ENCODE results near the gene MAB21L3. TPM values are rescaled to one million over a fixed set of nuclear protein-coding genes. Genes with fewer than 3 reads are reported as not detected.

MAB21L3 gene
- total RNA-seq, 3 donors from 2014 or later: 0.29 to 0.80 TPM; not detected in 1

DNA sequence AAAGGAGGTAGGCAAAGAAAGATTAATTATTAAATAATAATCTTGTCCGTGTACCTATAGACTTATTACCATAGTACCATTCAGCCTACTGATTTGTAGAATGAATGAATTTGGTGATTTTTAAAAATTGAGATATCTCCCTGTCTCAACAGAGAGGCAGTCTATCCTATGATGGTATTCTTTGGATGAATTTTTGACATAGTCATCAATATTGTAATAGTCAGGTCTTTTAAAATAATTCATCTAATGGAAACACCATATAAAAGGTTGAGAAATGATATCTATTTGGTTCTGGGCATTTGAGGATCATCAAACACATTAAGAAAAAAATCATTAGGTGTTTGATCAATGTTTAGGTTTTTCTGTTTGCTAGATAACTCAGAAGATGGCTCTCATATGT is 35.6 kb upstream of the MAB21L3 start:
- intact Hi-C loops (cut with DNase I; ENCODE audit: low total_unique reads): no loop called here
- no peak for DNase-seq (ENCODE audit: low spot score in 2 of 2)

DNA sequence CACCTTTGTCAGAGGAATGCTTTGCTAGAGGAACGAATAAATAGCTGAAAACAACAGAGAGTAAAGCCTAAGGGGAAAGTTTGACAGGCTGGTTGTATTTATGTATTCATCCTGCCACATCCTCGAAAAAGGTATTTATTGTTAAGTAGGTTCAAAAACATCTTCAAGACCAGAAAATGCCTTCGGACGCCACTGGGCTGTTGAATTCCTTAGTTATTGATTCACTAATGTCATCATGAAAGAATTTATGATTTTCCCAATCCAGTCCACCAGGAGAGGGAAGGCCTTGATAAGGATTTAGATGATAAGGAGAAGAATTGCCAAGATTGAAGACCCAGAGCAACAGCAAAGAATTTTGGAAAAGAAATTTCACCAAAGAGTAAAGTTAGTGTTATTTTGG is 35.2 kb upstream of the MAB21L3 start:
- Histone ChIP-seq H3K27me3 (no peaks in the 10 kb centered on the region), H3K4me3 (no peak overlapping the region), H3K9me3 (no peaks in the 10 kb centered on the region), H3K36me3 (no peaks in the 10 kb centered on the region), H3K27ac (no peak overlapping the region), H3K4me1 (no peaks in the 10 kb centered on the region)
- intact Hi-C loops (cut with DNase I; ENCODE audit: low total_unique reads): no loop called here
- no peak for DNase-seq (ENCODE audit: low spot score in 2 of 2)
- TF ChIP-seq POLR2A (IDR thresholded peaks at IDR 0.05) (no peak), POLR2AphosphoS5 (IDR thresholded peaks at IDR 0.05) (no peak)
- TF ChIP-seq, protein P1, sequence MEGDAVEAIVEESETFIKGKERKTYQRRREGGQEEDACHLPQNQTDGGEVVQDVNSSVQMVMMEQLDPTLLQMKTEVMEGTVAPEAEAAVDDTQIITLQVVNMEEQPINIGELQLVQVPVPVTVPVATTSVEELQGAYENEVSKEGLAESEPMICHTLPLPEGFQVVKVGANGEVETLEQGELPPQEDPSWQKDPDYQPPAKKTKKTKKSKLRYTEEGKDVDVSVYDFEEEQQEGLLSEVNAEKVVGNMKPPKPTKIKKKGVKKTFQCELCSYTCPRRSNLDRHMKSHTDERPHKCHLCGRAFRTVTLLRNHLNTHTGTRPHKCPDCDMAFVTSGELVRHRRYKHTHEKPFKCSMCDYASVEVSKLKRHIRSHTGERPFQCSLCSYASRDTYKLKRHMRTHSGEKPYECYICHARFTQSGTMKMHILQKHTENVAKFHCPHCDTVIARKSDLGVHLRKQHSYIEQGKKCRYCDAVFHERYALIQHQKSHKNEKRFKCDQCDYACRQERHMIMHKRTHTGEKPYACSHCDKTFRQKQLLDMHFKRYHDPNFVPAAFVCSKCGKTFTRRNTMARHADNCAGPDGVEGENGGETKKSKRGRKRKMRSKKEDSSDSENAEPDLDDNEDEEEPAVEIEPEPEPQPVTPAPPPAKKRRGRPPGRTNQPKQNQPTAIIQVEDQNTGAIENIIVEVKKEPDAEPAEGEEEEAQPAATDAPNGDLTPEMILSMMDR (IDR thresholded peaks at IDR 0.05): no peak

More for the DNA sequence above, 35.6 kb upstream of the MAB21L3 start:
- H3K27ac ChIP-seq: no peak overlapping the region
- TF ChIP-seq POLR2AphosphoS5 (IDR thresholded peaks at IDR 0.05): no peak
- no peak for TF ChIP-seq POLR2A (IDR thresholded peaks at IDR 0.05)
- TF ChIP-seq, protein P1 (IDR thresholded peaks at IDR 0.05): no peak
- H3K4me3 ChIP-seq: no peak overlapping the region
- H3K4me1 ChIP-seq: no peaks in the 10 kb centered on the region
- no peaks in the 10 kb centered on the region for H3K9me3 ChIP-seq
- no peaks in the 10 kb centered on the region for H3K27me3 ChIP-seq
- H3K36me3 ChIP-seq: no peaks in the 10 kb centered on the region

DNA sequence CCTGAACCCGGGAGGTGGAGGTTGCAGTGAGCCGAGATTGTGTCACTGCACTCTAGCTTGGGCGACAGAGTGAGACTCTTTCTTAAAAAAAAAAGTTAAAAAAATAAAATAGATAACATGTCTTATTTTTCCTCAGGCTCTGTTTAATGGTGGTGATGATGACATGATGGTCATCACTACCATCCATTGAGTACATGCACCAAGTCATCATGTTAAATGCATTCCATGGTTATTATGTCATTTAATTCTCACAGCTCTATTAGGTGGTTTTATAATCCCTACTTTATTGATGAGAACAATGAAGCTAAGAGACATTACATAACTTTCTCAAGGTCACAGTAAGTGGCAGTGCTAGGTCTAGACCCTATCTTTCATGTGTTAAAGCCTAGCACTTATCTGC is 34.4 kb upstream of the MAB21L3 start:
- intact Hi-C loops (cut with DNase I; ENCODE audit: low total_unique reads): no loop called here

DNA sequence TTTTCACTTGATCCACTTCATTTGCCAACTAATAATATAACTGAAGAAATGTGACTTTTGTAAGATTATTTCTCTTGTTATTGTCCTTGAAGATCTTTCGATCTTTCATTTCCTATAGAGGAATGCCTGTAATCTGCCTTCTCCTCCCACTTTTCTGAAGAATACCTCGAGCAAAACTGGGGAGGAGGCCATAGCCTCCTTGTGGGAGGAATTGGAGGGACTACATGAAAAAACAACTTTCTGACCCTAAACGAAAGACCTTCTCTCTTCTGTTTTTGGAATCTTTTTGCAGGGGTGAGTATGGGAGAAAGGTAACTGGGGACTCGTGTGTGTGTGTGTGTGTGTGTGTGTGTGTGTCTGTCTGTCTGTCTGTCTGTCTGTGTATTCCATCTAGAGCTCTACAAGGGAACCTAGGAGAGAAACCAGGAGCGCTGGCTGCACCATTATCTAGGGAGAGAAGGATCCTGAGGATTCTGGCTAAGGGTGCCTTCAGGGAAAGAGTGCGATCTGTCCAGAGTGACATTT is 32.4 kb upstream of the MAB21L3 start:
- TF ChIP-seq, protein P1 (IDR thresholded peaks at IDR 0.05): no peak
- no peak for TF ChIP-seq POLR2AphosphoS5 (IDR thresholded peaks at IDR 0.05)
- TF ChIP-seq POLR2A (IDR thresholded peaks at IDR 0.05): no peak
- no peak for DNase-seq (ENCODE audit: low spot score in 2 of 2)
- Histone ChIP-seq H3K27ac (no peak overlapping the region), H3K4me1 (no peaks in the 10 kb centered on the region), H3K27me3 (no peaks in the 10 kb centered on the region), H3K36me3 (no peaks in the 10 kb centered on the region), H3K4me3 (no peak overlapping the region), H3K9me3 (no peaks in the 10 kb centered on the region)
- intact Hi-C loops (cut with DNase I; ENCODE audit: low total_unique reads): no loop called here

More for the DNA sequence above, 34.4 kb upstream of the MAB21L3 start:
- Histone ChIP-seq H3K27ac (no peak overlapping the region), H3K9me3 (no peaks in the 10 kb centered on the region), H3K27me3 (no peaks in the 10 kb centered on the region), H3K4me1 (no peaks in the 10 kb centered on the region), H3K36me3 (no peaks in the 10 kb centered on the region), H3K4me3 (no peak overlapping the region)
- no peak for DNase-seq (ENCODE audit: low spot score in 2 of 2)
- TF ChIP-seq POLR2AphosphoS5 (IDR thresholded peaks at IDR 0.05) (no peak), POLR2A (IDR thresholded peaks at IDR 0.05) (no peak)
- TF ChIP-seq, protein P1 (IDR thresholded peaks at IDR 0.05): no peak

DNA sequence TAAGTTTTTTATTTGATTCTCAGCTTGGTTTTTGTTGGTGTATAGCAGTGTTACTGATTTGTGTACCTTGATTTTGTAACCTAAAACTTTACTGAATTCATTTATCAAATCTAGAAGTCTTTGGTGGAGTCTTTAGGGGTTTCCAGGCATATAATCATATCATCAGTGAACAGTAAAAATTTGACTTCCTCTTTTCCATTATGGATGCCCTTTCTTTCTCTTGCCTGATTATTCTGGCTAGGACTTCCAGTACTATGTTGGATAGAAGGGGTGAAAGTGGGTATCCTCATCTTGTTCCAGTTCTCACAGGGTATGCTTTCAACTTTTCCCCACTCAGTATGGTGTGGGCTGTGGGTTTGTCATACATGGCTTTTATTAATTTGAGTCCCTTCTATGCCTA is 23.6 kb upstream of the MAB21L3 start:
- Histone ChIP-seq H3K4me3 (no peak overlapping the region), H3K4me1 (no peaks in the 10 kb centered on the region), H3K27me3 (no peaks in the 10 kb centered on the region), H3K36me3 (no peaks in the 10 kb centered on the region), H3K9me3 (peaks cover 11 to 23% of the 10 kb centered on the region in 2 donors), H3K27ac (no peak overlapping the region)
- TF ChIP-seq POLR2AphosphoS5 (IDR thresholded peaks at IDR 0.05) (no peak), POLR2A (IDR thresholded peaks at IDR 0.05) (no peak)
- TF ChIP-seq, protein P1 (IDR thresholded peaks at IDR 0.05): no peak
- intact Hi-C loops (cut with DNase I; ENCODE audit: low total_unique reads): no loop called here
- no peak for DNase-seq (ENCODE audit: low spot score in 2 of 2)

Measured in breast epithelium (tissue), 4 donors.